Measurements from ENCODE around the gene SIRT3. TPM values are rescaled to one million over a fixed set of nuclear protein-coding genes. Genes with fewer than 3 reads are reported as not detected.

SIRT3 gene
- total RNA-seq, 1 donor from 2014 or later: 6.0 TPM

DNA sequence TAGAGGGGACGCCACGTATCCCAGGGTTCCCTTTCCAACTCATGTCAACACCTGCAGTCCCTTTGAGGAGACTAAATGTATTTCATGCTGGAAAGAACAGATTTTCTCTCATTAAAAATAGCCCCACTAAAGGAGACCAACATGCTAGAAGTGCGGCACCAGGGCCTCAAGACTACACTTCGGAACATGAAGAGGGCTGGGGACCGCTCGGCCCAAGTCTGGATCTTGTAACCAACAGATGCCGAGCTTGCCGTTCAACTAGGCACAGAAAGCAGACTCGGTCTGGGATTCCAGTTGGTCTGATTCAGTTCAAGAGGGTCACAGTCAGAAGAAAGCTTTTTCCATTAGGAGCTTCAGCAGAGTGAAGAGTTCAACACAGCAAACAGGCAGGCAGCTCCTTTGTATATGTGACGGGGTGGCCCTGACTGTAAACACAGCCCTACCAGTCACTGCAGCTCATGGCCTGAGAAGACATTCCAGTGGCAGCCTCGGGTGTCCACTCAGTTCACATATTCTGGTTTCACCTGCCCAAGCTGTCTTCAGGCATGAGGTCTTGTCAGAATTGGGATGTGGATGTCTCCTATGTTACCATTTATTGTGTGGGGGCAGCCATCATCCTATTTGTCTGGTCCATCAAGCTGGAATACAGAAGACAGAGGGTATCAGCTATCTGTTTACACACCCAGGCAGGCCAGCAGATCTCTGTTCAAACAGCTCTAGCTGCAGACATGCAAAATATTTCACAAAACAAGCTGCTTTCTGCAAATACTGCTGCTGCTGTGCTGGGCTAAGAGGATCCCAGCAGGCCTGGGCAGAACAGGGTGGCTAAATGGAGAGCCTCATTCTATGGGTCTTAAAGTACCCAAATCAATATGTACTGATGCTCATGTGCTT is 19.8 kb downstream of the SIRT3 start:
- no peak for DNase-seq (ENCODE audit: low read depth in 2 of 2)

DNA sequence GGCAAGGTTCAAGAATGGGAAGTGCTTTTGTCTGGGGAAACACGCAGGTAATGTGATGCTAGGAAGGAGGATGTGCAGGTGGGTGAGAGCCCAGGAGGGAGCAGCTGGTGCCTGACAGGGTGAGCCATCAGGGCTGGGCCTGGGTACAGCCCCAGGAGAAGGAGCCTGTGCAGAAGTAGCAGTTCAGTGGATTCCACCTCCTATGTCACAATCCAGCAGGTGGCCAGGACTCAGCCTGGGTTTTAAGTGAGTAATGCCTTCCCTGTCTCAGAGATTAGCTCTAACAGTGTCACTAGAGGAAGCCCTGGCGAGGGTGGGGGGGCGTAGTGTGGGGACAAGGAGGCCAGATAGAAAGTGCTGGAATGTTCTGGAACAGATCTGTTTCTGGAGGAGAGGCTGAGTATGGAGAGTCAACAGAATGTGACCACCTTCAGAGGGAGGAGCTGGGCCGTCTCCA is 20.5 kb downstream of the SIRT3 start:
- DNase-seq (ENCODE audit: low read depth in 2 of 2): no peak

DNA sequence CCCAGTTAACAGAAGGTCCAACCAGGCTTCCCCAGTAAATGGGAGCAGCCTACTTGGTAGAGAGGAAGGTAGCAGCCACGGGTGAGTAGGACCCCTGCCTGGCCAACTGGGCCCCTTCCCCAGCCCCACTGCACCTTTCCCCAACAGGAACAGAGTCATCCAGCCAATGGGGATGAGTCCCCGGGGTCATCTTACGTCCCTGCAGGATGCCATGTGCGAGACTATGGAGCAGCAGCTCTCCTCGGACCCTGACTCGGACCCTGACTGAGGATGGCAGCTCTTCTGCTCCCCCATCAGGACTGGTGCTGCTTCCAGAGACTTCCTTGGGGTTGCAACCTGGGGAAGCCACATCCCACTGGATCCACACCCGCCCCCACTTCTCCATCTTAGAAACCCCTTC is 22.1 kb downstream of the SIRT3 start:
- no peak for DNase-seq (ENCODE audit: low read depth in 2 of 2)

DNA sequence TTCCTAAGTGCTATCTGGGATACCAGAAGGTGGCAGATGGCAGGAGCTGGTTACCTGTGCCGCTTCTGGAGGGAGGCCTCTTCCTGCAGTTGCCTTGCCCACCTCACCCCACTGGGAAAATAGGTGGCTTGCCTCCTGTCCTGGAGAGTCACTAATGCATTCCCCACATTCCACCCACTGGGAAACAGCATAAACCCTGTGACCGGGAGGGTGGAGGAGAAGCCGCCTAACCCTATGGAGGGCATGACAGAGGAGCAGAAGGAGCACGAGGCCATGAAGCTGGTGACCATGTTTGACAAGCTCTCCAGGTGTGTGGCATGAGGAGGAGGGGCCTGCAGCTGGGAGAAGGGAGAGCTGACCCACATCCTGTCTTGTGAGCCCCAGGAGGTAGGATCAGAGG is 23.0 kb downstream of the SIRT3 start:
- no peak for DNase-seq (ENCODE audit: low read depth in 2 of 2)

DNA sequence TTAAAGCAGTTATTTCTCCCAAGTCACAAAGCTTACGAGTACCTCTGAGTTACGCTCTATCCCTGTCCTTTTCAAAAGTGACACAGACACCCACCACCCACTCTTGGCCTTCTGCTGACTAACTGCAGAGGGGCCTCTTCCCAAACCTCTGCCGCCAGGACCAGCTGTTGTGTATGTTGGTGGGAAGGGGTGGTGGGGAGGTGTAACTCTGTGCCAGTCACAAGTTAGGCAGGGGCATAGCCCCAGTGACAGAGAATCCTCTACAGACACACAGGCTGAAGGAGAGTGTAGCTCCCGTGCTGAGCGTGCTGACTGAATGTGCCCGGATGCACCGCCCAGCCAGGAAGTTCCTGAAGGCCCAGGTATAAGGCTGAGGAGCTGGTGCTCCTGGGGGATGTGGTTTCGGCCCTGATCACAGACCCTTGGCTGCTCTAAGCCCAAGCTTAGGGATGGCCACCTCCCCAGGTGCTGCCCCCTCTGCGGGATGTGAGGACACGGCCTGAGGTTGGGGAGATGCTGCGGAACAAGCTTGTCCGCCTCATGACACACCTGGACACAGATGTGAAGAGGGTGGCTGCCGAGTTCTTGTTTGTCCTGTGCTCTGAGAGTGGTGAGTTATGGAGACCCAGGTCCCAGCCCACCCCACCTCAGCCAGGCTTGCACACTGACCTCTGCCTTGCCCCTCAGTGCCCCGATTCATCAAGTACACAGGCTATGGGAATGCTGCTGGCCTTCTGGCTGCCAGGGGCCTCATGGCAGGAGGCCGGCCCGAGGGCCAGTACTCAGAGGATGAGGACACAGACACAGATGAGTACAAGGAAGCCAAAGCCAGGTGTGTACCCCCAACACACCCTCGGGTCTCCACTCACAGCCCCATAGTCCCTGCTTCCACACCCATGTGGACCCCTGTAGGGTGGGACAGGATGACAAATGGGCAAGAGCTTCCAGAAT is 23.7 kb downstream of the SIRT3 start:
- DNase-seq (ENCODE audit: low read depth in 2 of 2): no peak

- DNase-seq (ENCODE audit: low read depth in 2 of 2): no peak
Measured at GRCh38 chr11:211741-212140, 24.4 kb downstream of the SIRT3 start.

DNA sequence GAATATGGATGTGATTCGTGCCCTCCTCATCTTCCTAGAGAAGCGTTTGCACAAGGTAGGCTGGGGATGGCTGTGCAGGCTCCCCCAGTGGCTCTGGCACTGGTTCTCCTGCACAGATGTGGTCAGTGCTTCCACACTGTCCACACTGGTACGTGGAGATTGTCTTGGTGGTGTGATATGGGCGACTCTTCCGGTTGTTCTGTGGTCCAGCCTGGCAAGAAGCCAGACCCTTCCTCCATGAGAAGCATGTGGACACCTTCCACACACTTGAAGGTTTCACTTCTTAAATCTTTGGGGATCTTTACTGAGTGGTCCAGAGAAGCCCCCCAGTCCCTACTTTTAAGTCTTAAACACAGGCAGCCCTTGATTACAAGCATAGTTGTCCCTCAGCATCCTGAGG is 24.8 kb downstream of the SIRT3 start:
- DNase-seq (ENCODE audit: low read depth in 2 of 2): no peak

DNA sequence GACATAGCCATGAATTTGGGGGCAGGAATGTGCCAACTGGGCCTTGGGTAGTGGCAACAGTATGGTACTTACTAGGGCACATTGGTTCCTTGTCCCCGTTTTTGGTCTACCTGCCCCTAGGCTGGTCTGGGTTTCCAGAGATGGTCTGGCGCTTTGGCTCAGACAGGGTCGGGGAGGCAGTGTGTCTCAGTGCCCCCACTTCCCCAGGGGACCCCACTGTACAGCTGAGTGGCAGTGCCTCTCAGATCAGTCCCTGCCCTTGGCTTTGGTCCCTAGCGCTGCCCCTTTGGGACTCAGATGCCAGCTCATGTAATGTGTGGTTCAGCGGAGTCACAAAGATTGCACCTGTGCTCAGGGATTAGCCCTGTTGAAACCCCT is 25.4 kb downstream of the SIRT3 start:
- DNase-seq (ENCODE audit: low read depth in 2 of 2): no peak

DNA sequence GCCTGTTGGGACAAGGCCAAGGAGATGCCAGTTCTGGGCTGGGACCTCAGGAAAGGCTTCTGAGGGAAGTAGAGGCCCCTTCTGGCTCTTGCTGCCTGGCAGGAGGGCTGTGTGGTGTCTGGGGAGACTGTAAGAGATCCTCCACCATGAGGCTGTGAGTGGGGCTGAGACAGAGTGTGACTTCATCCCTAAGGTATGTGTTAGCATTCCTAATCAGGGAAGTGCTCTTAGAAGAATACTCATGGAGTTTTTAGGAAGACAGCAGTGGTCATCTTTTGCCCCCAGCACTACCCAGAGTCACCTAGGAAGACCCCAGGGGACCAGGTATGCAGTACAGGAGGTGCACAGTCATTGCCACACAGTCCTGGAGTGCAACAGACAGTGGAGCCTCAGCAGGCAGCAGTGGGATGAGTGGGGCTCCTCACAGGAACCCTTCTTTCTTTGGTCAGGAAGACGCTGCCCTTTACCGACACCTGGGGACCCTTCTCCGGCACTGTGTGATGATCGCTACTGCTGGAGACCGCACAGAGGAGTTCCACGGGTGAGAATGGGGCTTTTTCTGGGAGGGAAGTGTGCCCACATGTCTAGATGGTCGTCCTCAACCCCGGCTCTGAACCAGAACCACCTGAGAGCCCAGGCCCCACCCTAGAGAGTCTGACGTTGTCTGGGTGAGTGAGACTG is 25.9 kb downstream of the SIRT3 start:
- DNase-seq (ENCODE audit: low read depth in 2 of 2): peak in 1 of 2 donors; percentile 64

DNA sequence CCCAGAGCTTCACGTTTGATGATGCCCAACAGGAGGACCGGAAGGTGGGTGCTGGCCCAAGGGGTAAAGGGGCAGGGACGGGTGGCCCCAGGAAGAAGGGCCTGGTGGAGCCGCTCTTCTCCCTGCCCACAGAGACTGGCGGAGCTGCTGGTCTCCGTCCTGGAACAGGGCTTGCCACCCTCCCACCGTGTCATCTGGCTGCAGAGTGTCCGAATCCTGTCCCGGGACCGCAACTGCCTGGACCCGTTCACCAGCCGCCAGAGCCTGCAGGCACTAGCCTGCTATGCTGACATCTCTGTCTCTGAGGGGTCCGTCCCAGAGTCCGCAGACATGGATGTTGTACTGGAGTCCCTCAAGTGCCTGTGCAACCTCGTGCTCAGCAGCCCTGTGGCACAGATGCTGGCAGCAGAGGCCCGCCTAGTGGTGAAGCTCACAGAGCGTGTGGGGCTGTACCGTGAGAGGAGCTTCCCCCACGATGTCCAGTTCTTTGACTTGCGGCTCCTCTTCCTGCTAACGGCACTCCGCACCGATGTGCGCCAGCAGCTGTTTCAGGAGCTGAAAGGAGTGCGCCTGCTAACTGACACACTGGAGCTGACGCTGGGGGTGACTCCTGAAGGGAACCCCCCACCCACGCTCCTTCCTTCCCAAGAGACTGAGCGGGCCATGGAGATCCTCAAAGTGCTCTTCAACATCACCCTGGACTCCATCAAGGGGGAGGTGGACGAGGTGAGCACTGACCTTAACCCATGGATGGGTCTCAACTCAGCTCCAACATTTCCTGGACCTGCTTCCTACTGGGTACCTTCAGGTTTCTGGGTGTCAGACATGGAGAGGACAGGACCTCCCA is 26.6 kb downstream of the SIRT3 start:
- DNase-seq (ENCODE audit: low read depth in 2 of 2): peak; percentile 28 to 31

DNA sequence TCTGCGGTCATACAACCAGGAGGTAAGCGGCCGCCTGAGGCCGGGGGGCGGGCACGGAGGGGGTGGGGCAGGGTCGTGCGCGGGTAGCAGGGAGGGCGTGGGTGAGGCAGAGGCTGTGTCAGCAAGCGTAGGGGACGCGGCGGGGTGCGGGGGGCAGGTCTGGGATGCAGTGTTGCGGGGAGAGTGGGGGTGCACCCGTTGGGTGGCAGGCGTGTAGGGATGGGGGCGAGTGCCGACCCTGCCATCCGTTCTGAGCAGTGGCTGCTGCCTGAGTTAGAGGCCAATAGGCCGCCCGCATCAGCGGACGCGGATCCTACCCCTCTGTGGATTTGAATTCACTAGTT is 27.3 kb downstream of the SIRT3 start:
- peak in 1 of 2 donors; percentile 15 for DNase-seq (ENCODE audit: low read depth in 2 of 2)

- peak; percentile 78 to 83 for DNase-seq (ENCODE audit: low read depth in 2 of 2)
Measured at GRCh38 chr11:208181-208916, 27.8 kb downstream of the SIRT3 start.

GRCh38 chr11:207863-208180 is 28.3 kb downstream of the SIRT3 start:
- DNase-seq (ENCODE audit: low read depth in 2 of 2): peak; percentile 83 to 87

DNA sequence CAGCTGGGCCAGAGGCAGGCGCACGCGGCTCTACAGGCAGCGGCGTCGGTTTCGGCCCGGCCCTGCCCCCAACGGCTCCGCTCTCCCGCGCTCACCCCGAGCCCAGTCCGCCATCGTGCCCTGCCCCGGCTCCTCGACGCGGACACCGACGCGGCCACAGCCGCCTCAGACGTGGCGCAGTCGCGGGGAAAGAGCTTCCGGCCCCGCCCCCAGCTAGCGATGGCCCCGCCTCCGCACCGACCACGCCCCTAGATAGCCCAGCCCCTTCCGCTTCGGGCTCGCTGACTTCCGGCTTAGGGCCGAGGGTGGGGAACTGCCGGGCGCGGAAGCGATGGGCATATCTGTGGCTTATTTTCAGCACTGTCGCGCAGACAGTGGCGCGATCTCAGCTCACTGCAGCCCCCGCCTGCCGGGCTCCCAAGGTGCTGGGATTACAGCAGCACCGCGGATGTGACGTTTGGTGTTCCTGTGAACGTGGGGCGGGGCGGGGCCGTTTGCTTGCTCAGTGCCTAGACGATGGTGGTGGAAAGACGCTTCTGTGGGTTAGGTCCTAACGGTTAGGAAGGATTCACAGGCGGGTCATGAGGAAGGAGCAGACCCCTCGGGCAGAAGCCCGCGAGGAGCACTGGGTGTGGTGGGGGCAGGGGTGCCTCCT is 28.8 kb downstream of the SIRT3 start, which contains the start of the genes BET1L and RIC8A:
Gene BET1L (minus strand): TSS at position 192 of the 655 bp plus-strand sequence. CDS start 78 bp downstream, at position 114.
Gene RIC8A (plus strand): TSS at position 501 of the 655 bp plus-strand sequence. CDS start 1,147 bp downstream, outside the sequence.
- DNase-seq (ENCODE audit: low read depth in 2 of 2): peak; percentile 98 to 99

DNA sequence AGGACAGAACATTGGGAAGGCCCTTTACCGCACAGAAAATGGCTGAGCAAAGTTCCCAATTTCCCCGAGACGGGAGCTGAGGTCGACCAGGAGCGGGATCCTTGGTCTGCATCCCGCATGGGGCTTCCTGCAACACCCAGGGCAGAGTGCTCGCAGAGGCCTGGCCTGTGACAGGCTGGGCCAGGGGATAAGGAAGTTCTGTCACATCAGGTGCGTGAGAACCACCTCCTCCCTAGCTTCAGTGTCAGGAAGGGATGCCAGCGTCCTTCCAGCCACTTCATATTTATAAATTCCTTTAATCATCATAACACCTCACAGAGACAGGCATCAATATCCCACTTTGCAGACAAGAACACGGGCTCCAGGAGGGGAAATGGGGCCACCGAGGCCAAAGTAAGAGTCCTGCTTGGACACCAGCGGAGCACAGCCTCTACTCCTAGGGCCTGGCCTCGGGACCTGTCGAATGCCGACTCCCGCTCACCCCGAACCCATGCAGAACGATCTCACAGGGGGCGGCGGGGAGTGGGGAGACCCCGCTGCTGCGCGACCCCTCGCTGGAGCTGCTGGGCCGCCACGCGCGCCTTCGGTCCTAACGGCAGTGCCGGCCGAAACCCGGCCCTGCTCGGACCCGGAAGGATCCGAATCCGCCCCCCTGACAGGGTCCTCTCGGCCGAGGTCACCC is 29.5 kb downstream of the SIRT3 start:
- DNase-seq (ENCODE audit: low read depth in 2 of 2): peak; percentile 41 to 51

DNA sequence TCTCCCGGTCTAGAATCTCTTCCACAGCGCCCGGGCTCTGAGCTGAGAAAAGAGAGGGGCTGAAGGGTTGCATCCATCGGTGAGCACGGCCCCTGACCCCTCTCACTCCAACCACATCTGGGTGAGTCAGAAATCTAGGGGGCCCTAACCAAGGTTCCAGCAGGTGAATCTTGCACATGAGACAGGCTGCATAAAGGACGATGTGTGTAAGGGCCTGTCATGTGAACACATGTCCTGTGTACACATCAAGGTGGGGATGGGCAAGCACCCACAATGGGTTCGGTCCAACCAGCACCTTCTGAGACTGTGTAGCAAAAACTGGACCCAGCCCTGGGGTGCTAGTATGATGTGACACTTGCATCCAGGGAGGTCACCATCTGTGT is 30.1 kb downstream of the SIRT3 start:
- peak in 1 of 2 donors; percentile 2 for DNase-seq (ENCODE audit: low read depth in 2 of 2)

DNA sequence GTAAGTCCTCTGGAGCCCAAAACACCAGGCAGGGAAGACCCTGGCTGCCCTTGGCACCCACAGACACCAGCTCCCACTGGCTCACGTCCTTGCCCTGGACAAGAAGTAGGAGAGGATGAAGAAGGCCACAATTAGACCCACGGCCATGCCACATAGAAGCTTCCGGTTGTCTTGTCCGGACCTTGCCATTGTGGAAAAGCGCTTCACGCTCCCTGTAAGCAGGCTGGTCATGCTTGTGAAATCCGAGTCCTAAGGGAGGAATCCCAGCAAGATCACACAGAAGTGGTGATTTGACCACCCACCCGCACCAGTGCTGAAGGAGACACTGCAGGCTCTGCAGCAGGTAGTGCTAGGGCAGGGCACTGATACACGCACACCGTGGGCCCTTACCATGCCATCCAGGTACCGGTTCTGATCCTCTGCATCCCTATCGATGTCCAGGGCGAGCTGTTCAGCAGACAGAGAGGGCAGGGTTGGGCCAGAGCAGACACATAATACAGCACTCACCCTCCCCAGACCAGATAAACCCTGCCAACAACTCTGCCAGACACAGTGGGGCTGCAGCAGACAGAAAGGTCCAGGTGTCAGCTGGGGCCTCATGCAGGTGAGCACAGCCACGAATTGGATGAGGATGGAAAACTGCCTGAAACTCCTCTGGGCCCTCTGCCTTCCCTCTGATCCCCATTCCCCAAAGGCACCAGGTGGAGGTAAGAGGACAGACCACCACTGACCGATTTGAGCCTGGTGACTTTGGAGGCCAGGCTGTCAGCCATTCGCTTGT is 30.7 kb downstream of the SIRT3 start:
- no peak for DNase-seq (ENCODE audit: low read depth in 2 of 2)

DNA sequence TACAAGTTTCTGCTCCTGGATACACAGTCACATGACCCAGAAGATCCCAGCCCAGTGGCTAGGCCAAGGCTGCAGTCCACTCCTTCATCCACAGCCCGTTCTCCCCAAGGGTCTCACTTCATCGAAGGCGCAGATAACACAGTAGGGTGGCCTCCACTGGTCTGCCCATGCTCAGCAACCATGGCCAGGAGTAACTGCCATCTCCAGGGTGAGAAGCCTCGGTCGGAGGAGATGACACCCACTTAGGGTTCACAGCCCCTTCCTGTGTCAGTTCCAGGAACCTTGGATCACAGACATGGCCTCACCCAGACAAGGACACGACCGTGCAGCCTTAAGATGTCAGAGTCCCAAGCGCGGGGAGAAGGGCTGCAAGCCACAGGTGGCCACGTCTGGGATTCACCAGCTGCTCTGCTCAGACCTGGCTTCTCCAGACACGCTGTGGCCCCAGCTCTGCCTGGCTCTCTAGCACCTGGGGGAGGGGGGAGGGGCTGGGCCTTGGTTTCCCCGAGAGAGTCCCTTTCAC is 31.5 kb downstream of the SIRT3 start:
- no peak for DNase-seq (ENCODE audit: low read depth in 2 of 2)
